Measurements from ENCODE around the gene COA3. TPM values are rescaled to one million over a fixed set of nuclear protein-coding genes. Genes with fewer than 3 reads are reported as not detected.

COA3 gene
- total and polyA plus RNA-seq, 2 donors (not counting 1 experiment from before 2014, with no cell fraction given) = 18.5 to 32.1 TPM

DNA sequence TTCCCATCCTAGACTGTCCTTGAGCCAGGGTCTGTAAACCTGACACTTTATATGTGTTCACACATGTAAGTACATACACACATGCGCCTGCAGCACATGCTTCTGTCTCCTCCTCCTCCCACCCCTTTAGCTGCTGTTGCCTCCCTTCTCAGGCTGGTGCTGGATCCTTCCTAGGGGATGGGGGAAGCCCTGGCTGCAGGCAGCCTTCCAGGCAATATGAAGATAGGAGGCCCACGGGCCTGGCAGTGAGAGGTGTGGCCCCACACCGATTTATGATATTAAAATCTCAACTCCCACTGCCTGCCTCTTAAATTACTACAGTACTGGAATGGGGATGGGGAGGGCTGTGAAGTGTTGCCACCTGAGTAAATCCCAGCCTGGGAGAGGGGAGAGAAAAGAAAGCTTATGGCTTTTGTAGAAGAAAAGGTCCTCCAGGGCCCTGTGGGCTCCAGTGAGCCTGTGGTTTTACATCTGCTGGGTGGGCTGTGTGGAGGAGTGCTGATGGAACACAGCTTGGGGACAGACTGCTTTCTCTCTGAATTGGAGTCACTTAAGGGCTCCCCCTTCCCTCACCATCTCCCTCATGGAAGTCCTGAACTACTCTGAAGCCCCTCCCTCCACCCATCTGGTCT is 19.1 kb downstream of the COA3 start:
- Histone ChIP-seq H2AFZ (ENCODE audit: insufficient read depth, low read depth, low read length, poor library complexity, severe bottlenecking) (no peak overlapping the region), H3K9ac (ENCODE audit: low read length) (no peak overlapping the region), H3K79me2 (ENCODE audit: control insufficient read depth, insufficient read depth, low read length) (no peaks in the 10 kb centered on the region), H3K36me3 (replicated peaks in 1 of 2; ENCODE audit: control extremely low read depth in 1 of 2, control insufficient read depth in 1 of 2, extremely low read depth in 1 of 2, insufficient read depth in 2 of 2, low read length in 1 of 2) (peaks cover 2 to 48% of the 10 kb centered on the region in 2 experiments), H3K27ac (ENCODE audit: low read length in 2 of 2) (no peak overlapping the region), H3K27me3 (replicated peaks in 1 of 4; ENCODE audit: control extremely low read depth in 1 of 4, control insufficient read depth in 3 of 4, insufficient read depth in 4 of 4, low read length in 3 of 4) (peaks cover 0 to 42% (median 25%) of the 10 kb centered on the region in 4 experiments), H3K4me3 (ENCODE audit: control extremely low read depth in 1 of 5, extremely low read depth in 1 of 5, insufficient read depth in 1 of 5, low read depth in 2 of 5, low read length in 4 of 5) (no peak overlapping the region), H3K4me2 (replicated peaks; ENCODE audit: low read depth, low read length, poor library complexity, severe bottlenecking) (no peak overlapping the region), H3K9me3 (ENCODE audit: control extremely low read depth in 1 of 3, control insufficient read depth in 2 of 3, insufficient read depth in 1 of 3, low read length in 2 of 3) (peaks cover 0 to 17% (median 0%) of the 10 kb centered on the region in 3 donors), H3K4me1 (ENCODE audit: control insufficient read depth in 2 of 2, insufficient read depth in 2 of 2, low read length in 2 of 2) (peaks cover 20 to 23% of the 10 kb centered on the region in 2 donors), H4K20me1 (ENCODE audit: control insufficient read depth, insufficient read depth, low read length, poor library complexity, severe bottlenecking) (no peaks in the 10 kb centered on the region)
- Mint-ChIP-seq H3K4me1 (peaks cover 29% of the 10 kb centered on the region), H3K27ac (no peak overlapping the region), H3K4me3 (peak overlapping the region; percentile 45), H3K27me3 (peaks cover 36% of the 10 kb centered on the region), H3K9me3 (ENCODE audit: insufficient read depth) (no peaks in the 10 kb centered on the region)
- WGBS (ENCODE audit: insufficient coverage) = 100% methylated on average over 1 of the region's 3 CpGs
- POLR2A ChIA-PET = no interaction called here
- intact Hi-C loops (cut with micrococcal nuclease) = no loop called here
- ATAC-seq (ENCODE audit: low read depth) = no peak
- TF ChIP-seq, protein P1, sequence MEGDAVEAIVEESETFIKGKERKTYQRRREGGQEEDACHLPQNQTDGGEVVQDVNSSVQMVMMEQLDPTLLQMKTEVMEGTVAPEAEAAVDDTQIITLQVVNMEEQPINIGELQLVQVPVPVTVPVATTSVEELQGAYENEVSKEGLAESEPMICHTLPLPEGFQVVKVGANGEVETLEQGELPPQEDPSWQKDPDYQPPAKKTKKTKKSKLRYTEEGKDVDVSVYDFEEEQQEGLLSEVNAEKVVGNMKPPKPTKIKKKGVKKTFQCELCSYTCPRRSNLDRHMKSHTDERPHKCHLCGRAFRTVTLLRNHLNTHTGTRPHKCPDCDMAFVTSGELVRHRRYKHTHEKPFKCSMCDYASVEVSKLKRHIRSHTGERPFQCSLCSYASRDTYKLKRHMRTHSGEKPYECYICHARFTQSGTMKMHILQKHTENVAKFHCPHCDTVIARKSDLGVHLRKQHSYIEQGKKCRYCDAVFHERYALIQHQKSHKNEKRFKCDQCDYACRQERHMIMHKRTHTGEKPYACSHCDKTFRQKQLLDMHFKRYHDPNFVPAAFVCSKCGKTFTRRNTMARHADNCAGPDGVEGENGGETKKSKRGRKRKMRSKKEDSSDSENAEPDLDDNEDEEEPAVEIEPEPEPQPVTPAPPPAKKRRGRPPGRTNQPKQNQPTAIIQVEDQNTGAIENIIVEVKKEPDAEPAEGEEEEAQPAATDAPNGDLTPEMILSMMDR (IDR thresholded peaks at IDR 0.05) = no peak
- no peak for TF ChIP-seq EZH2 (IDR thresholded peaks at IDR 0.05; ENCODE audit: borderline replicate concordance, insufficient read depth, low read depth, low read length, poor library complexity, severe bottlenecking)
- CTCF ChIA-PET = no interaction called here
- DNase-seq = no peak

DNA sequence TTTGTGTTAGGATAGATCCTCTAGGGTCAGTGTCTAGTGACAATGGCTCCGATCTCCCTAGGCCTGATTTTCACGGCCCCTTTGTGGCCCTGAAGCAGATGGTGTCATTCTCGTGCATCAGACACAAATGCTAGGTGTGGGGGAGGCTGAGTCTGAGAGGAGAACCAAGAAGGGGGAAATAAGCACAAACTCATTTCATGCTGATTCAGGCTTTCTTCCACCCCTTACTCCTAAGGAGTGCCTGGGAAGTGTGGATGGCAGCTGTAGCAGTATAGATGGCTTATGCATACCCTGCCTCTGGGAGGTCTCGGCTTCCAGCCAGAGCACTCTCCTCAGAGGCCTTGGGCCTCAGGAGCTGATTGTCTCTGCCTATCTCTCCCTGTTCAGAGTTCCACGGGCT is 19.9 kb downstream of the COA3 start:
- Mint-ChIP-seq H3K27ac (no peak overlapping the region), H3K9me3 (ENCODE audit: insufficient read depth) (no peaks in the 10 kb centered on the region), H3K4me3 (no peak overlapping the region), H3K27me3 (peaks cover 29% of the 10 kb centered on the region), H3K4me1 (peaks cover 30% of the 10 kb centered on the region)
- Histone ChIP-seq H3K9ac (ENCODE audit: low read length) (no peak overlapping the region), H3K27ac (ENCODE audit: low read length in 2 of 2) (no peak overlapping the region), H3K27me3 (replicated peaks in 1 of 4; ENCODE audit: control extremely low read depth in 1 of 4, control insufficient read depth in 3 of 4, insufficient read depth in 4 of 4, low read length in 3 of 4) (peaks cover 0 to 33% (median 17%) of the 10 kb centered on the region in 4 experiments), H4K20me1 (ENCODE audit: control insufficient read depth, insufficient read depth, low read length, poor library complexity, severe bottlenecking) (no peaks in the 10 kb centered on the region), H3K4me1 (ENCODE audit: control insufficient read depth in 2 of 2, insufficient read depth in 2 of 2, low read length in 2 of 2) (peaks cover 20 to 23% of the 10 kb centered on the region in 2 donors), H3K79me2 (ENCODE audit: control insufficient read depth, insufficient read depth, low read length) (no peaks in the 10 kb centered on the region), H3K36me3 (replicated peaks in 1 of 2; ENCODE audit: control extremely low read depth in 1 of 2, control insufficient read depth in 1 of 2, extremely low read depth in 1 of 2, insufficient read depth in 2 of 2, low read length in 1 of 2) (peaks cover 2 to 48% of the 10 kb centered on the region in 2 experiments), H3K4me3 (ENCODE audit: control extremely low read depth in 1 of 5, extremely low read depth in 1 of 5, insufficient read depth in 1 of 5, low read depth in 2 of 5, low read length in 4 of 5) (no peak overlapping the region), H2AFZ (ENCODE audit: insufficient read depth, low read depth, low read length, poor library complexity, severe bottlenecking) (no peak overlapping the region), H3K9me3 (ENCODE audit: control extremely low read depth in 1 of 3, control insufficient read depth in 2 of 3, insufficient read depth in 1 of 3, low read length in 2 of 3) (peaks cover 0 to 11% (median 0%) of the 10 kb centered on the region in 3 donors), H3K4me2 (replicated peaks; ENCODE audit: low read depth, low read length, poor library complexity, severe bottlenecking) (no peak overlapping the region)
- POLR2A ChIA-PET = no interaction called here
- CTCF ChIA-PET = no interaction called here
- no peak for TF ChIP-seq EZH2 (IDR thresholded peaks at IDR 0.05; ENCODE audit: borderline replicate concordance, insufficient read depth, low read depth, low read length, poor library complexity, severe bottlenecking)
- TF ChIP-seq, protein P1 (IDR thresholded peaks at IDR 0.05) = no peak
- no peak for ATAC-seq (ENCODE audit: low read depth)
- intact Hi-C loops (cut with micrococcal nuclease) = no loop called here
- no peak for DNase-seq
- 100% methylated on average over 1 of the region's 5 CpGs for WGBS (ENCODE audit: insufficient coverage)
